ENCODE results near the gene PLCB3. TPM values are rescaled to one million over a fixed set of nuclear protein-coding genes. Genes with fewer than 3 reads are reported as not detected.

The PLCB3 gene
- total RNA-seq, 2 donors from 2014 or later = 10.4 to 13.7 TPM

DNA sequence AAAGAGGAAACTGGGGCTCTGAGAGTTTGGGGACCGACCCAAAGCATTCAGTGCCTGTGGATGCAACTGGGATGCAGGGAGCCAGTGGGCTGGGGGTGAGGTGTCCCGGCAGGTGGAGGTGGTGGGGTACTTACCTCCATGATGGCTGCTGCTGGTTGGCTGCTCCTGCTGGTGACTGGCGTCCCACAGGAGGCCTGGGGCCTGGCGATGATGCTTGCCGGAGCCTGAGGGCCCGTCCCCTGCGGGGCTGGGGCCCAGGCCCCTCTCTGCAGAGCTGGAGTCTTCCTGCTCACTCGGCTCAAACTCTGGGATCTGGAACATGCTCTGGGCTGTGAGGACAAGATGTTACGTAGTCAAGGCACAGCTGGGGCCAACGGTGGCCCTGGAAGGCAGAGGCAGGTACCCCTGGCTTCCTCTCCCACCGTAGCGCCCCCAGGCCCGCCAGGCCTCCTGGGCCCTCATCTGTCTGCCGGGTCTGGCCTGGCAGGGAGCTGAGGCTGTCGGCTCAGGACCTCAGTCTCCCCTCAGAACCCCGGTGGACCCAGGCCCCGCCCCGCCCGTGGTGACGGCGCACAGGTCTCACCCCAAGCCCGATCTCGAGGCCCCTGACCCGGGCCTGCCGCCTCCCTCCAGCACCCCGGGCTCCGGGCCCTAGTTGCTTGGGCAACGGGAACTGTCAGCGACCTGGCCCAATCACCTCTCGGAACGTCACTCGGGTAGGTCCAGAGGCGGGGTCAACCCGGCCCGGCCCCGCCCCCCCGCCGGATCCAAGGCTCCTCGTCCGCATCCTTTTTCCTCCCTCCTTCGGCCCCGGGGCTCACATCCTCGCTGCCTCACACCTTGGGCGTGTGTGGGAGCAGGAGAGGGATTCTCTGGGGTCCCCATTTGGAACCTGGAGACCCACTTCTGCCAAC is 33.0 kb downstream of the PLCB3 start, which contains the start of gene BAD:
Gene BAD, minus strand, starts transcription at position 618 of the 914 bp plus-strand sequence. Its CDS starts 297 bp downstream, at position 321.
- ATAC-seq (peak; percentile 93), DNase-seq (ENCODE audit: low spot score in 2 of 2) (peak; percentile 89)
- H3K36me3 Mint-ChIP-seq = no peaks in the 10 kb centered on the region
- H3K27ac Mint-ChIP-seq = peak within 1 kb of the TSS; percentile 88 to 96
- no peaks in the 10 kb centered on the region for H3K9me3 Mint-ChIP-seq

GRCh38 chr11:64284962-64285884 is 33.9 kb downstream of the PLCB3 start, which contains the start of gene GPR137:
Gene GPR137, plus strand, starts transcription at chr11:64285848. Its CDS starts 677 bp downstream, at chr11:64286525.
- DNase-seq (ENCODE audit: low spot score in 2 of 2) (peak; percentile 92 to 99), ATAC-seq (peak; percentile 69 to 71)
- H3K9me3 Mint-ChIP-seq = no peaks in the 10 kb centered on the region

GRCh38 chr11:64285885-64286800 is 34.8 kb downstream of the PLCB3 start:
- Mint-ChIP-seq H3K36me3 (peaks cover 5 to 6% of the 10 kb centered on the region in 2 donors), H3K27ac (peak overlapping the region; percentile 86 to 88), H3K9me3 (no peaks in the 10 kb centered on the region)
- DNase-seq (ENCODE audit: low spot score in 2 of 2) = peak in 1 of 2 donors; percentile 42
- no peak for ATAC-seq

More at GRCh38 chr11:64284962-64285884, 33.9 kb downstream of the PLCB3 start, which contains the start of gene GPR137:
- Mint-ChIP-seq H3K36me3 (no peaks in the 10 kb centered on the region), H3K27ac (peak within 1 kb of the TSS; percentile 88 to 96)

DNA sequence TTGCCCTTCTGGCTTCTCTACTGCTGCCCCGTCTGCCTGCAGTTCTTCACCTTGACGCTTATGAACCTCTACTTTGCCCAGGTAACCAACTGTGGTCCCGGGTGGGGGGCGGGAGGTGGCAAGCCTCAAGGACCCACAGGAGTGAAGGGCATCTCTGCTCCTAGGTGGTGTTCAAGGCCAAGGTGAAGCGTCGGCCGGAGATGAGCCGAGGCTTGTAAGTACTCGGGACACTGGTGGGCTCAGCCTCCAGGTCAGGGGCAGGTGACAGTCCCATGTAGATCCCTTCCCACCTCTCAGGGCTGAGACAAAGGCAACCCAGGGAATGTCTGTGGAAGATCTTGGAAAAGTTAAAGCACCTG is 35.5 kb downstream of the PLCB3 start:
- Mint-ChIP-seq H3K36me3 (peaks cover 5 to 6% of the 10 kb centered on the region in 2 donors), H3K9me3 (no peaks in the 10 kb centered on the region), H3K27ac (peak overlapping the region in 1 of 2 donors; percentile 76)
- DNase-seq (ENCODE audit: low spot score in 2 of 2) (no peak), ATAC-seq (no peak)

- Mint-ChIP-seq H3K36me3 (peaks cover 5 to 6% of the 10 kb centered on the region in 2 donors), H3K27ac (no peak overlapping the region), H3K9me3 (no peaks in the 10 kb centered on the region)
- ATAC-seq (no peak), DNase-seq (ENCODE audit: low spot score in 2 of 2) (no peak)
Observed at GRCh38 chr11:64287676-64288352, 36.5 kb downstream of the PLCB3 start.

GRCh38 chr11:64288353-64288750 is 37.0 kb downstream of the PLCB3 start:
- no peak for ATAC-seq
- Mint-ChIP-seq H3K9me3 (no peaks in the 10 kb centered on the region), H3K36me3 (peaks cover 5 to 6% of the 10 kb centered on the region in 2 donors), H3K27ac (no peak overlapping the region)
- DNase-seq (ENCODE audit: low spot score in 2 of 2) = no peak

GRCh38 chr11:64289002-64289564 is 37.8 kb downstream of the PLCB3 start:
- no peak overlapping the region for H3K27ac Mint-ChIP-seq
- no peaks in the 10 kb centered on the region for H3K9me3 Mint-ChIP-seq
- DNase-seq (ENCODE audit: low spot score in 2 of 2) (no peak), ATAC-seq (no peak)
- H3K36me3 Mint-ChIP-seq = peaks cover 5 to 6% of the 10 kb centered on the region in 2 donors

- Mint-ChIP-seq H3K27ac (no peak overlapping the region), H3K9me3 (no peaks in the 10 kb centered on the region), H3K36me3 (peaks cover 5 to 6% of the 10 kb centered on the region in 2 donors)
- DNase-seq (ENCODE audit: low spot score in 2 of 2) (no peak), ATAC-seq (no peak)
Observed at GRCh38 chr11:64290352-64291261, 39.3 kb downstream of the PLCB3 start.

DNA sequence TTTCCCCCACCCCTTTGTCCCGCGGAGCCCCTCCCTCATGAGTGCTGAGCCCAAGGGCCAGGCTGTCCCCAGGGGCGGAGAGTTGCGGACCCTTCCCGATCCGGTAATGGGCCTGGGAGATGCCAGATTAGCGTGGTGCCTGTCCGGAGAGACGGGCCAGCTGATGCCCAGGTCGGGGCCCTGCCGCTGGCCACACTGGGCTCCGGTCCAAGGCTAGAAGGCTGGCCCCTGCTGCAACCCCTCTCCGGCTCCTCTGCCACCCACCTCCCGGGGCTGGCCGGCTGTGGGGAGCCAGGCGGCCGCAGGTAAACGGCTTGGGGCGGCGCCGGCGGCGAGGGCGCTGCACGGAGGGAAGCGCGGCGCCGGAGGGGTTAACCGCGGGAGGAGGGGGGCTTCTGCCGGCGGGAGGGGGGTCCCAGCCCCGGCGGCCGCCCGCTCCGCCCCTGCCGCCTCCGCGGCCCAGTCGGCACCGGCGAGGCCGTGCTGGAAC is 40.0 kb downstream of the PLCB3 start, which contains the start of gene KCNK4:
Gene KCNK4, plus strand, starts transcription at position 41 of the 490 bp plus-strand sequence. CDS start 1,717 bp downstream, outside the sequence.
- Mint-ChIP-seq H3K36me3 (peaks cover 5 to 6% of the 10 kb centered on the region in 2 donors), H3K27ac (no peak within 1 kb of the TSS), H3K9me3 (no peaks in the 10 kb centered on the region)
- no peak for ATAC-seq
- DNase-seq (ENCODE audit: low spot score in 2 of 2) = no peak

- DNase-seq (ENCODE audit: low spot score in 2 of 2) (no peak), ATAC-seq (peak; percentile 52 to 55)
- no peak overlapping the region for H3K27ac Mint-ChIP-seq
- peaks cover 5 to 6% of the 10 kb centered on the region in 2 donors for H3K36me3 Mint-ChIP-seq
- H3K9me3 Mint-ChIP-seq = no peaks in the 10 kb centered on the region
Observed at GRCh38 chr11:64291752-64292459, 40.6 kb downstream of the PLCB3 start.

DNA sequence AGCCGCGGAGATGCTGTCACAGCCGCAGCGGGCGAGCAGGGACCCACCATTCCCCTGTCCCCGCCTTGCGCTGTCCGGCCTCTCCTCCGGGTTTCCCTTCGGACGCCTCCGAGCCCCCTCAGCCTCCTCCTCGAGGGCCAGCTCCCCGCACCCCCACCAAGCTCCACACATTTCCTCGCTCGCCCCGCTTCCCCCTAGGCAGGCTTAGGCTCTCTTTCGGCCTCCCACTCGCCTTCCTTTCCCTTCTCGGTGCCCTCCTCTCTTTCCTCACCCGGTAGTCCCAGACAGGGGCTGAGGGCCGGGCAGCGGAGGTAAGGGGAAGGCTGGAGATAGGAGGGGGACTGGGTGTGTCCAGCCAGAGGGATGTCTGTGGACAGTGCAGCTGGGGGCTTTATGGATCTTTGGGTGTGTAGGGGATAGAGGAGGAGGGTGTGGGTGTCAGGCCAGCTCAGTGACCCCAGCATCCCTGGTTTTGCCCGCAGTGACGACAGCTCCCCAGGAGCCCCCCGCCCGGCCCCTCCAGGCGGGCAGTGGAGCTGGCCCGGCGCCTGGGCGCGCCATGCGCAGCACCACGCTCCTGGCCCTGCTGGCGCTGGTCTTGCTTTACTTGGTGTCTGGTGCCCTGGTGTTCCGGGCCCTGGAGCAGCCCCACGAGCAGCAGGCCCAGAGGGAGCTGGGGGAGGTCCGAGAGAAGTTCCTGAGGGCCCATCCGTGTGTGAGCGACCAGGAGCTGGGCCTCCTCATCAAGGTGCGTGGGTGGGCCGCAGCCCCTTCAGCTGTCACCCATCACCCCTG is 41.3 kb downstream of the PLCB3 start:
- ATAC-seq (peak in 1 of 2 donors; percentile 3), DNase-seq (ENCODE audit: low spot score in 2 of 2) (no peak)
- no peak overlapping the region for H3K27ac Mint-ChIP-seq
- H3K9me3 Mint-ChIP-seq = no peaks in the 10 kb centered on the region
- peaks cover 5 to 6% of the 10 kb centered on the region in 2 donors for H3K36me3 Mint-ChIP-seq

- Mint-ChIP-seq H3K36me3 (peaks cover 5 to 6% of the 10 kb centered on the region in 2 donors), H3K9me3 (no peaks in the 10 kb centered on the region), H3K27ac (no peak overlapping the region)
- DNase-seq (ENCODE audit: low spot score in 2 of 2) = no peak
- no peak for ATAC-seq
Observed at GRCh38 chr11:64294774-64295173, 43.4 kb downstream of the PLCB3 start.

- Mint-ChIP-seq H3K36me3 (peaks cover 2% of the 10 kb centered on the region in 2 donors), H3K9me3 (no peaks in the 10 kb centered on the region), H3K27ac (no peak overlapping the region)
- ATAC-seq = no peak
- no peak for DNase-seq (ENCODE audit: low spot score in 2 of 2)
Observed at GRCh38 chr11:64295760-64296159, 44.4 kb downstream of the PLCB3 start.
